Fibroblast of upper back skin (primary cell): ENCODE data around the gene TAL1.
"Not testable (repeated sequence)": the region's sequence is repeated elsewhere in the genome, so short reads cannot be mapped to it uniquely, and the experiment has no call there.

Source experiments
- DNase-seq: peaks from one replicate; pipeline ENCODE4 v3.0.0-alpha.2; 2013

The TAL1 gene

GRCh38 chr1:47210666-47211065 lies 21.4 kb downstream of the TAL1 start:
- DNase-seq: no peak

GRCh38 chr1:47209725-47210325 lies 22.2 kb downstream of the TAL1 start:
- DNase-seq: no peak

- no peak for DNase-seq
Measured at GRCh38 chr1:47209091-47209490, 22.9 kb downstream of the TAL1 start.

GRCh38 chr1:47208374-47208850 lies 23.6 kb downstream of the TAL1 start:
- DNase-seq: no peak

GRCh38 chr1:47207803-47208373 lies 24.1 kb downstream of the TAL1 start:
- DNase-seq: no peak

GRCh38 chr1:47205918-47206317 lies 26.1 kb downstream of the TAL1 start:
- no peak for DNase-seq

GRCh38 chr1:47203504-47203903 lies 28.5 kb downstream of the TAL1 start:
- not testable (repeated sequence) for DNase-seq

- DNase-seq: no peak
Measured at GRCh38 chr1:47201179-47201578, 30.8 kb downstream of the TAL1 start.

GRCh38 chr1:47198214-47198613 lies 33.8 kb downstream of the TAL1 start:
- no peak for DNase-seq

- DNase-seq: no peak
Measured at GRCh38 chr1:47196622-47197021, 35.4 kb downstream of the TAL1 start.

- DNase-seq: not testable (repeated sequence)
Measured at GRCh38 chr1:47195981-47196380, 36.0 kb downstream of the TAL1 start.

GRCh38 chr1:47194311-47194710 lies 37.7 kb downstream of the TAL1 start:
- no peak for DNase-seq

GRCh38 chr1:47193496-47193895 lies 38.5 kb downstream of the TAL1 start:
- DNase-seq: not testable (repeated sequence)

- peak; percentile 66 for DNase-seq
Measured at GRCh38 chr1:47192458-47193384, 39.3 kb downstream of the TAL1 start.

- DNase-seq: no peak
Measured at GRCh38 chr1:47191940-47192457, 40.0 kb downstream of the TAL1 start.

GRCh38 chr1:47190857-47191256 lies 41.2 kb downstream of the TAL1 start:
- no peak for DNase-seq

- DNase-seq: no peak
Measured at GRCh38 chr1:47190509-47190855, 41.5 kb downstream of the TAL1 start.

- peak; percentile 37 for DNase-seq
Measured at GRCh38 chr1:47189844-47190508, 42.0 kb downstream of the TAL1 start, which contains the start of gene PDZK1IP1. TSS of gene PDZK1IP1 (minus strand) at chr1:47190036. CDS start at chr1:47189932, 104 bp downstream.

- DNase-seq: no peak
Measured at GRCh38 chr1:47188791-47189785, 42.9 kb downstream of the TAL1 start.

GRCh38 chr1:47187926-47188250 lies 44.1 kb downstream of the TAL1 start:
- no peak for DNase-seq

GRCh38 chr1:47187231-47187925 lies 44.6 kb downstream of the TAL1 start:
- no peak for DNase-seq
